Loucy (cell line): ENCODE data around the gene KIR3DL3.
"Not testable (repeated sequence)": the region's sequence is repeated elsewhere in the genome, so short reads cannot be mapped to it uniquely, and the experiment has no call there.

Experiments used
- H2AFZ ChIP-seq: fragments of 200-600 bp; sonication (generic); 2 replicates; pipeline ENCODE4 v1.6.0; 2016; ENCODE audit warnings: antibody characterized with exemption, mild to moderate bottlenecking, low read length, moderate library complexity
- H3F3A ChIP-seq: fragments of 200-600 bp; 2 replicates; pipeline ENCODE4 v1.6.0; 2016; ENCODE audit warnings: antibody characterized with exemption, low read depth, mild to moderate bottlenecking
- H3K27me3 ChIP-seq: fragments of 200-600 bp; sonication (generic); 2 replicates; pipeline ENCODE4 v1.6.1; 2014; ENCODE audit warnings: low read length, mild to moderate bottlenecking; ENCODE audit not compliant: insufficient read depth, poor library complexity, severe bottlenecking
- H3K36me3 ChIP-seq: fragments of 200-600 bp; sonication (generic); 2 replicates; pipeline ENCODE4 v1.6.1; 2016; ENCODE audit warnings: low read length; ENCODE audit not compliant: insufficient read depth
- H3K4me1 ChIP-seq: fragments of 200-600 bp; sonication (generic); 2 replicates; pipeline ENCODE4 v1.5.1; 2014; ENCODE audit warnings: low read length, mild to moderate bottlenecking; ENCODE audit not compliant: insufficient read depth, poor library complexity, severe bottlenecking
- H3K4me2 ChIP-seq: fragments of 200-600 bp; sonication (generic); 2 replicates; pipeline ENCODE4 v1.6.0; 2014; ENCODE audit warnings: antibody characterized with exemption, low read length, low read depth, mild to moderate bottlenecking; ENCODE audit not compliant: poor library complexity, severe bottlenecking
- H3K4me3 ChIP-seq: fragments of 200-600 bp; sonication (generic); 2 replicates; pipeline ENCODE4 v1.5.1; 2014; ENCODE audit warnings: low read length, mild to moderate bottlenecking, mixed read lengths; ENCODE audit not compliant: poor library complexity, severe bottlenecking
- H3K79me2 ChIP-seq: fragments of 200-600 bp; sonication (generic); 2 replicates; pipeline ENCODE4 v1.6.1; 2014; ENCODE audit warnings: low read length; ENCODE audit not compliant: insufficient read depth
- H3K9ac ChIP-seq: fragments of 200-600 bp; sonication (generic); 2 replicates; pipeline ENCODE4 v1.6.0; 2014; ENCODE audit warnings: mild to moderate bottlenecking, low read depth, low read length, moderate library complexity; ENCODE audit not compliant: poor library complexity, severe bottlenecking
- H3K9me2 ChIP-seq: fragments of 200-600 bp; sonication (generic); replicated peaks from 2 replicates; pipeline ENCODE4 v1.6.1; 2016; ENCODE audit warnings: low read depth, low read length, mixed read lengths
- H3K9me3 ChIP-seq: fragments of 200-600 bp; sonication (generic); 2 replicates; pipeline ENCODE4 v1.6.1; 2014; ENCODE audit warnings: mild to moderate bottlenecking, antibody characterized with exemption, low read length, low read depth; ENCODE audit not compliant: insufficient read depth
- H4K20me1 ChIP-seq: fragments of 200-600 bp; sonication (generic); 2 replicates; pipeline ENCODE4 v1.6.0; 2014; ENCODE audit warnings: antibody characterized with exemption, low read length, mild to moderate bottlenecking; ENCODE audit not compliant: insufficient read depth, poor library complexity, severe bottlenecking
- CTCF ChIP-seq: fragments of 200-600 bp; sonication (generic); conservative IDR thresholded peaks from 2 replicates; pipeline ENCODE4 v1.5.1; 2014; ENCODE audit warnings: mild to moderate bottlenecking, antibody characterized with exemption, low read length
- EZH2phosphoT487 ChIP-seq: fragments of 200-600 bp; IDR thresholded peaks from 2 replicates; pipeline ENCODE4 v1.6.1; 2018; ENCODE audit warnings: antibody characterized with exemption, mild to moderate bottlenecking, moderate library complexity, borderline replicate concordance

Gene KIR3DL3

GRCh38 chr19:54739587-54740497, 15.6 kb downstream of the KIR3DL3 start:
- Histone ChIP-seq H3K9me2 (no peaks in the 10 kb centered on the region), H3K9me3 (peaks cover 2% of the 10 kb centered on the region; the same call in 1 of the 2 replicates), H3K4me2 (no peak overlapping the region), H3K9ac (no peak overlapping the region), H4K20me1 (no peaks in the 10 kb centered on the region), H3K27me3 (no peaks in the 10 kb centered on the region), H3K4me3 (no peak overlapping the region), H3K4me1 (no peaks in the 10 kb centered on the region), H3F3A (no peaks in the 10 kb centered on the region), H3K36me3 (no peaks in the 10 kb centered on the region), H2AFZ (no peak overlapping the region), H3K79me2 (no peaks in the 10 kb centered on the region)
- TF ChIP-seq CTCF (no peak), EZH2phosphoT487 (no peak)

- not testable (repeated sequence) for H3K9me3 ChIP-seq, H3K4me3 ChIP-seq
Observed at GRCh38 chr19:54741950-54742349, 17.7 kb downstream of the KIR3DL3 start.

GRCh38 chr19:54744080-54744479, 19.8 kb downstream of the KIR3DL3 start:
- not testable (repeated sequence) for H3K4me1 ChIP-seq, H3K36me3 ChIP-seq, H3K79me2 ChIP-seq, H3K9ac ChIP-seq, H3K9me2 ChIP-seq, H3K4me2 ChIP-seq, H3F3A ChIP-seq, H3K27me3 ChIP-seq, H3K9me3 ChIP-seq, H2AFZ ChIP-seq, H4K20me1 ChIP-seq, H3K4me3 ChIP-seq

More at GRCh38 chr19:54741950-54742349, 17.7 kb downstream of the KIR3DL3 start:
- H3K27me3 ChIP-seq, H2AFZ ChIP-seq, H3K9ac ChIP-seq, H4K20me1 ChIP-seq, H3K9me2 ChIP-seq, H3K79me2 ChIP-seq, H3K4me1 ChIP-seq, H3K36me3 ChIP-seq, H3F3A ChIP-seq, H3K4me2 ChIP-seq: not testable (repeated sequence)

GRCh38 chr19:54747614-54748322, 23.5 kb downstream of the KIR3DL3 start:
- H3K27me3 ChIP-seq, H3K4me1 ChIP-seq, H3K9ac ChIP-seq, H3K9me2 ChIP-seq, H4K20me1 ChIP-seq, H3F3A ChIP-seq, H3K4me3 ChIP-seq, H3K9me3 ChIP-seq, H3K4me2 ChIP-seq, H3K79me2 ChIP-seq, H2AFZ ChIP-seq, H3K36me3 ChIP-seq: not testable (repeated sequence)

- H3K4me3 ChIP-seq, H3K4me2 ChIP-seq, H3F3A ChIP-seq, H3K79me2 ChIP-seq, H2AFZ ChIP-seq, H4K20me1 ChIP-seq, H3K4me1 ChIP-seq, H3K9ac ChIP-seq, H3K9me3 ChIP-seq, H3K27me3 ChIP-seq, H3K36me3 ChIP-seq, H3K9me2 ChIP-seq: not testable (repeated sequence)
Observed at GRCh38 chr19:54750276-54750675, 26.0 kb downstream of the KIR3DL3 start.

- not testable (repeated sequence) for H3K36me3 ChIP-seq, H3F3A ChIP-seq, H3K9ac ChIP-seq, H3K4me3 ChIP-seq, H3K9me2 ChIP-seq, H3K4me2 ChIP-seq, H4K20me1 ChIP-seq, H3K9me3 ChIP-seq, H3K27me3 ChIP-seq, H3K79me2 ChIP-seq, H2AFZ ChIP-seq, H3K4me1 ChIP-seq
Observed at GRCh38 chr19:54756204-54757110, 32.2 kb downstream of the KIR3DL3 start.
